Measurements from ENCODE around the gene RASGEF1C. TPM values are rescaled to one million over a fixed set of nuclear protein-coding genes. Genes with fewer than 3 reads are reported as not detected.

The RASGEF1C gene
- total and polyA plus RNA-seq, 10 of the 15 experiments (the other 5 are each of a cell fraction or from before 2014, with no cell fraction given): not detected

- BruUV-seq (replicated peaks): no TSS peak
- H2AFZ ChIP-seq (ENCODE audit: control insufficient read depth, low read depth, low read length): no peak overlapping the region
- no peak overlapping the region for H3K4me3 ChIP-seq
- POLR2A ChIA-PET: no interaction called here
- WGBS (ENCODE audit: insufficient coverage, insufficient replicate concordance, low lambda C conversion rate, missing lambda C conversion rate): 73% methylated on average over 8 of the region's 8 CpGs
- no peaks in the 10 kb centered on the region for H3K36me3 ChIP-seq (ENCODE audit: control insufficient read depth in 2 of 2, insufficient read depth in 2 of 2, low read length in 1 of 2)
- H3K4me2 ChIP-seq (ENCODE audit: control insufficient read depth, insufficient read depth): no peak overlapping the region
- H4K20me1 ChIP-seq (ENCODE audit: control insufficient read depth, insufficient read depth): no peaks in the 10 kb centered on the region
- H3K9ac ChIP-seq (ENCODE audit: control insufficient read depth, insufficient read depth, low read length): no peak overlapping the region
- SMC1A ChIA-PET (ENCODE audit: uncharacterized antibody, unreplicated experiment): no interaction called here
- H3K79me2 ChIP-seq (ENCODE audit: control insufficient read depth, insufficient read depth, low read length): no peaks in the 10 kb centered on the region
- CTCF ChIA-PET: no interaction called here
- in situ Hi-C loops (cut with MboI) (loop anchor here (25.0 kb wide), 1 partner anchor 311 kb away; the partner anchor contains the start of gene LTC4S), intact Hi-C loops (cut with micrococcal nuclease; ENCODE audit: unreplicated experiment) (no loop called here)
- no peak for ATAC-seq
- no peaks in the 10 kb centered on the region for H3K4me1 ChIP-seq (ENCODE audit: control insufficient read depth, insufficient read depth, low read length)
- H3K27me3 ChIP-seq (replicated peaks in 1 of 2; ENCODE audit: control insufficient read depth in 2 of 2, insufficient read depth in 2 of 2, low read length in 1 of 2): no peaks in the 10 kb centered on the region
- RAD21 ChIA-PET (ENCODE audit: unreplicated experiment): no interaction called here
- no peak for FAIRE-seq
- no peak for DNase-seq (ENCODE audit: low read depth, low spot score)
- no peak overlapping the region for H3K27ac ChIP-seq (ENCODE audit: control insufficient read depth, insufficient read depth)
- H3K9me3 ChIP-seq (replicated peaks; ENCODE audit: control insufficient read depth, insufficient read depth, low read length): no peaks in the 10 kb centered on the region
- TF ChIP-seq RFX5 (IDR thresholded peaks at IDR 0.05; ENCODE audit: low read depth, low read length) (no peak), ELK1 (IDR thresholded peaks at IDR 0.05; ENCODE audit: low read depth, low read length) (no peak), MYB (IDR thresholded peaks at IDR 0.05; ENCODE audit: borderline replicate concordance, low read depth, low read length) (no peak), RUNX3 (IDR thresholded peaks at IDR 0.05; ENCODE audit: low read length) (no peak), USF1 (IDR thresholded peaks at IDR 0.05; ENCODE audit: borderline replicate concordance, extremely low read length, insufficient read depth, low read depth, low read length) (no peak), MEF2A (IDR thresholded peaks at IDR 0.05; ENCODE audit: insufficient read depth, low read depth, low read length) (no peak), ZSCAN29 (IDR thresholded peaks at IDR 0.05) (no peak), HSF1 (IDR thresholded peaks at IDR 0.05; ENCODE audit: low read depth, low read length) (no peak), ETV6 (conservative IDR thresholded peaks at IDR 0.05 in 1 of 2, IDR thresholded peaks at IDR 0.05 in 1 of 2; ENCODE audit: borderline replicate concordance in 1 of 2, low read depth in 1 of 2) (no peak), HDAC6 (IDR thresholded peaks at IDR 0.05; ENCODE audit: unreplicated experiment) (no peak), ZNF207 (IDR thresholded peaks at IDR 0.05; ENCODE audit: borderline replicate concordance) (no peak)
- TF ChIP-seq, protein P1, sequence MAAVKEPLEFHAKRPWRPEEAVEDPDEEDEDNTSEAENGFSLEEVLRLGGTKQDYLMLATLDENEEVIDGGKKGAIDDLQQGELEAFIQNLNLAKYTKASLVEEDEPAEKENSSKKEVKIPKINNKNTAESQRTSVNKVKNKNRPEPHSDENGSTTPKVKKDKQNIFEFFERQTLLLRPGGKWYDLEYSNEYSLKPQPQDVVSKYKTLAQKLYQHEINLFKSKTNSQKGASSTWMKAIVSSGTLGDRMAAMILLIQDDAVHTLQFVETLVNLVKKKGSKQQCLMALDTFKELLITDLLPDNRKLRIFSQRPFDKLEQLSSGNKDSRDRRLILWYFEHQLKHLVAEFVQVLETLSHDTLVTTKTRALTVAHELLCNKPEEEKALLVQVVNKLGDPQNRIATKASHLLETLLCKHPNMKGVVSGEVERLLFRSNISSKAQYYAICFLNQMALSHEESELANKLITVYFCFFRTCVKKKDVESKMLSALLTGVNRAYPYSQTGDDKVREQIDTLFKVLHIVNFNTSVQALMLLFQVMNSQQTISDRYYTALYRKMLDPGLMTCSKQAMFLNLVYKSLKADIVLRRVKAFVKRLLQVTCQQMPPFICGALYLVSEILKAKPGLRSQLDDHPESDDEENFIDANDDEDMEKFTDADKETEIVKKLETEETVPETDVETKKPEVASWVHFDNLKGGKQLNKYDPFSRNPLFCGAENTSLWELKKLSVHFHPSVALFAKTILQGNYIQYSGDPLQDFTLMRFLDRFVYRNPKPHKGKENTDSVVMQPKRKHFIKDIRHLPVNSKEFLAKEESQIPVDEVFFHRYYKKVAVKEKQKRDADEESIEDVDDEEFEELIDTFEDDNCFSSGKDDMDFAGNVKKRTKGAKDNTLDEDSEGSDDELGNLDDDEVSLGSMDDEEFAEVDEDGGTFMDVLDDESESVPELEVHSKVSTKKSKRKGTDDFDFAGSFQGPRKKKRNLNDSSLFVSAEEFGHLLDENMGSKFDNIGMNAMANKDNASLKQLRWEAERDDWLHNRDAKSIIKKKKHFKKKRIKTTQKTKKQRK (IDR thresholded peaks at IDR 0.05; ENCODE audit: low read depth, low read length): no peak
- TF ChIP-seq, protein P2, sequence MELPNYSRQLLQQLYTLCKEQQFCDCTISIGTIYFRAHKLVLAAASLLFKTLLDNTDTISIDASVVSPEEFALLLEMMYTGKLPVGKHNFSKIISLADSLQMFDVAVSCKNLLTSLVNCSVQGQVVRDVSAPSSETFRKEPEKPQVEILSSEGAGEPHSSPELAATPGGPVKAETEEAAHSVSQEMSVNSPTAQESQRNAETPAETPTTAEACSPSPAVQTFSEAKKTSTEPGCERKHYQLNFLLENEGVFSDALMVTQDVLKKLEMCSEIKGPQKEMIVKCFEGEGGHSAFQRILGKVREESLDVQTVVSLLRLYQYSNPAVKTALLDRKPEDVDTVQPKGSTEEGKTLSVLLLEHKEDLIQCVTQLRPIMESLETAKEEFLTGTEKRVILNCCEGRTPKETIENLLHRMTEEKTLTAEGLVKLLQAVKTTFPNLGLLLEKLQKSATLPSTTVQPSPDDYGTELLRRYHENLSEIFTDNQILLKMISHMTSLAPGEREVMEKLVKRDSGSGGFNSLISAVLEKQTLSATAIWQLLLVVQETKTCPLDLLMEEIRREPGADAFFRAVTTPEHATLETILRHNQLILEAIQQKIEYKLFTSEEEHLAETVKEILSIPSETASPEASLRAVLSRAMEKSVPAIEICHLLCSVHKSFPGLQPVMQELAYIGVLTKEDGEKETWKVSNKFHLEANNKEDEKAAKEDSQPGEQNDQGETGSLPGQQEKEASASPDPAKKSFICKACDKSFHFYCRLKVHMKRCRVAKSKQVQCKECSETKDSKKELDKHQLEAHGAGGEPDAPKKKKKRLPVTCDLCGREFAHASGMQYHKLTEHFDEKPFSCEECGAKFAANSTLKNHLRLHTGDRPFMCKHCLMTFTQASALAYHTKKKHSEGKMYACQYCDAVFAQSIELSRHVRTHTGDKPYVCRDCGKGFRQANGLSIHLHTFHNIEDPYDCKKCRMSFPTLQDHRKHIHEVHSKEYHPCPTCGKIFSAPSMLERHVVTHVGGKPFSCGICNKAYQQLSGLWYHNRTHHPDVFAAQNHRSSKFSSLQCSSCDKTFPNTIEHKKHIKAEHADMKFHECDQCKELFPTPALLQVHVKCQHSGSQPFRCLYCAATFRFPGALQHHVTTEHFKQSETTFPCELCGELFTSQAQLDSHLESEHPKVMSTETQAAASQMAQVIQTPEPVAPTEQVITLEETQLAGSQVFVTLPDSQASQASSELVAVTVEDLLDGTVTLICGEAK (IDR thresholded peaks at IDR 0.05; ENCODE audit: borderline replicate concordance): no peak
Observed at GRCh38 chr5:180098526-180098925, 110.5 kb downstream of the RASGEF1C start.

Data from GM12878 (cell line).